Measurements from ENCODE around the gene ATP8B3.

DNA sequence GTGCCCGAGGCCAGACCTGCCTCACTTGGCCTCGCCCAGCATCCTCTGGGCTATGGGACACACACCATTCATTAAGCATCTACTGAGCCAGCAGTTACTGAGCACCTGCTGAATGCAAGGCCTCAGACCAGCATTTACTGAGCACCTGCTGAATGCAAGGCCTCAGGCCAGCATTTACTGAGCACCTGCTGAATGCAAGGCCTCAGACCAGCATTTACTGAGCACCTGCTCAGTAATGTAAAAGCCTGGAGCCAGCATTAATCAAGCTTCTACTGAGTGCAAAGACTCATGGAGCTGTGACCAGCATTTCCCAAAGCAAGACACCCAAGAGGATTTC lies 3.7 kb downstream of the ATP8B3 start:
- no peak for TF ChIP-seq POLR2A (IDR thresholded peaks at IDR 0.05)
- no peak for TF ChIP-seq CTCF (IDR thresholded peaks at IDR 0.05)

Data from Peyer's patch (tissue), 4 donors.